GM12878 (cell line): Measurements from ENCODE around the gene RHBG. TPM values are rescaled to one million over a fixed set of nuclear protein-coding genes. Genes with fewer than 3 reads are reported as not detected.

Experiments
- ATAC-seq: fragments of 200-7000 bp; cut with Tn5 transposase; 3 replicates; pipeline ENCODE4 v1.9.1; 2020; ENCODE audit warnings: mild to moderate bottlenecking, moderate library complexity
- BruUV-seq: library from RNA; stranded (reverse); fragments of 400-500 nt; replicated peaks from 2 replicates; lab custom pipeline; 2021; lab: Mats Ljungman, UMichigan
- CTCF ChIA-PET: fragments of 300-600 bp; sonication (Branson Sonifier 250); formaldehyde crosslinking; extraction: SDS; loops from one replicate; lab custom pipeline; 2021; ENCODE audit warnings: inconsistent platforms; lab: Yijun Ruan, JAX
- POLR2A ChIA-PET: fragments of 350-600 bp; formaldehyde crosslinking; extraction: SDS; loops from one replicate; lab custom pipeline; 2021; ENCODE audit warnings: inconsistent platforms; lab: Charles Lee
- RAD21 ChIA-PET: fragments of 300-600 bp; sonication (Branson Sonifier 250); formaldehyde crosslinking; loops from one replicate; lab custom pipeline; 2023; ENCODE audit warnings: antibody characterized with exemption; ENCODE audit not compliant: unreplicated experiment; lab: Charles Lee
- SMC1A ChIA-PET: fragments of 300-600 bp; sonication (Branson Sonifier 250); formaldehyde crosslinking; loops from one replicate; lab custom pipeline; 2023; ENCODE audit not compliant: unreplicated experiment, uncharacterized antibody; lab: Charles Lee
- DNase-seq: peaks from one replicate; pipeline ENCODE4 v3.0.0-alpha.2; 2011; ENCODE audit warnings: low read depth, low spot score
- FAIRE-seq: peaks from 3 replicates; lab custom pipeline; 2011; peaks lifted over from hg19 to GRCh38; lab: Jason Lieb, UNC
- H2AFZ ChIP-seq: 2 replicates; pipeline ENCODE4 v1.6.0; 2011; ENCODE audit warnings: low read depth, low read length, control low read depth; ENCODE audit not compliant: control insufficient read depth
- H3K27ac ChIP-seq: 2 replicates; pipeline ENCODE4 v1.5.1; 2011; ENCODE audit warnings: control low read depth; ENCODE audit not compliant: control insufficient read depth, insufficient read depth
- H3K27me3 ChIP-seq, 2 experiments: replicated peaks in 1 of 2; 2 replicates each; pipeline versions ENCODE4 v1.6.0 to v1.6.1; 2011; ENCODE audit warnings: low read length in 1 of 2; ENCODE audit not compliant: control insufficient read depth in 2 of 2, insufficient read depth in 2 of 2
- H3K36me3 ChIP-seq, 2 experiments: 2 replicates each; pipeline ENCODE4 v1.5.1; 2011; ENCODE audit warnings: low read length in 1 of 2; ENCODE audit not compliant: control insufficient read depth in 2 of 2, insufficient read depth in 2 of 2
- H3K4me1 ChIP-seq: 2 replicates; pipeline ENCODE4 v1.6.1; 2011; ENCODE audit warnings: mild to moderate bottlenecking, low read length, moderate library complexity, mixed read lengths; ENCODE audit not compliant: control insufficient read depth, insufficient read depth
- H3K4me2 ChIP-seq: 2 replicates; pipeline ENCODE4 v1.6.0; 2011; ENCODE audit warnings: control low read depth; ENCODE audit not compliant: control insufficient read depth, insufficient read depth
- H3K4me3 ChIP-seq: fragments of 200-600 bp; sonication (generic); 2 replicates; pipeline ENCODE4 v1.5.1; 2016
- H3K79me2 ChIP-seq: 2 replicates; pipeline ENCODE4 v1.6.0; 2011; ENCODE audit warnings: low read length; ENCODE audit not compliant: control insufficient read depth, insufficient read depth
- H3K9ac ChIP-seq: 2 replicates; pipeline ENCODE4 v1.8.0; 2011; ENCODE audit warnings: low read length, control low read depth, mixed read lengths; ENCODE audit not compliant: control insufficient read depth, insufficient read depth
- H3K9me3 ChIP-seq: replicated peaks from 3 replicates; pipeline ENCODE4 v1.5.1; 2011; ENCODE audit warnings: mild to moderate bottlenecking, low read length; ENCODE audit not compliant: control insufficient read depth, insufficient read depth
- H4K20me1 ChIP-seq: 2 replicates; pipeline ENCODE4 v1.6.0; 2011; ENCODE audit not compliant: control insufficient read depth, insufficient read depth
- CHD4 ChIP-seq: fragments of 200-600 bp; sonication (generic); IDR thresholded peaks from 2 replicates; pipeline ENCODE4 v1.6.1; 2016; ENCODE audit warnings: mild to moderate bottlenecking
- CREB1 ChIP-seq: IDR thresholded peaks from 2 replicates; pipeline ENCODE4 v1.6.1; 2012; ENCODE audit warnings: low read depth, mild to moderate bottlenecking, inconsistent platforms
- CREM ChIP-seq: IDR thresholded peaks from 2 replicates; pipeline ENCODE4 v1.6.1; 2014; ENCODE audit warnings: antibody characterized with exemption, low read depth
- KAT2A ChIP-seq: conservative IDR thresholded peaks from 2 replicates; pipeline ENCODE4 v1.6.1; 2011; ENCODE audit warnings: low read depth, low read length; ENCODE audit not compliant: control insufficient read depth
- NFIC ChIP-seq: IDR thresholded peaks from 2 replicates; pipeline ENCODE4 v1.6.1; 2012; ENCODE audit warnings: low read depth, mild to moderate bottlenecking, inconsistent platforms, low read length, moderate library complexity
- NR2C1 ChIP-seq: fragments of 450-650 bp; IDR thresholded peaks from 2 replicates; pipeline ENCODE4 v1.6.1; 2017; ENCODE audit warnings: antibody characterized with exemption, mild to moderate bottlenecking, moderate library complexity
- PBX3 ChIP-seq: IDR thresholded peaks from 2 replicates; pipeline ENCODE4 v1.6.1; 2011; ENCODE audit warnings: mild to moderate bottlenecking, low read depth, low read length, moderate library complexity; ENCODE audit not compliant: insufficient replicate concordance
- RCOR1 ChIP-seq: conservative IDR thresholded peaks from 2 replicates; pipeline ENCODE4 v1.6.1; 2012; ENCODE audit warnings: low read depth, low read length, improper control_type of control experiment
- RFX5 ChIP-seq: IDR thresholded peaks from 2 replicates; pipeline ENCODE4 v1.6.1; 2011; ENCODE audit warnings: low read depth, low read length, improper control_type of control experiment
- ZNF592 ChIP-seq: fragments of 450-650 bp; IDR thresholded peaks from 2 replicates; pipeline ENCODE4 v1.6.1; 2017; ENCODE audit warnings: mild to moderate bottlenecking, moderate library complexity
- WGBS: methylation state at CpG from one replicate; pipeline ENCODE4 v1.1.6; 2016; ENCODE audit warnings: low lambda C conversion rate; ENCODE audit not compliant: insufficient replicate concordance, insufficient coverage; ENCODE audit errors: missing lambda C conversion rate; 5-methylcytosine and 5-hydroxymethylcytosine counted together
- in situ Hi-C: fragments of 300-500 bp; cut with MboI; formaldehyde crosslinking; loops from 9 replicates; pipeline ENCODE4 v1.14.3; 2018; ENCODE audit warnings: mixed read lengths
- intact Hi-C: fragments of 100-400 bp; cut with micrococcal nuclease; formaldehyde crosslinking; loops from one replicate; pipeline ENCODE4 v1.14.2; 2022; ENCODE audit not compliant: unreplicated experiment
- polyA plus RNA-seq, 11 experiments: library from polyadenylated mRNA; depleted of rRNA in 4 of 11; unstranded in 6 of 11; stranded (reverse) in 5 of 11; fragments of >200 nt; fragmentation: Nextera tagmentation in 4 of 11; fragmentation: Illumina TruSeq in 1 of 11; extraction: Ambion mirVana in 4 of 11; extraction: Trizol in 1 of 11; gene quantifications; 1 replicate in 1 of 11; 2 replicates in 10 of 11; pipeline versions ENCODE4 v1.2.1 to v1.2.3, GENCODE V29; 2011 to 2016; ENCODE audit warnings: inconsistent platforms in 2 of 11, missing spikeins in 2 of 11, low read depth in 1 of 11
- total RNA-seq, 4 experiments: library from RNA; depleted of rRNA in 3 of 4; stranded (reverse); fragments of >200 nt in 3 of 4; fragmentation: Illumina TruSeq in 1 of 4; extraction: Trizol in 1 of 4; gene quantifications; 2 replicates each; pipeline versions ENCODE4 v1.2.1 to v1.2.3, GENCODE V29; 2013 to 2021
- TF ChIP-seq, protein P1 (sequence below): fragments of 450-650 bp; IDR thresholded peaks from 2 replicates; pipeline ENCODE4 v1.6.1; 2016; ENCODE audit warnings: mild to moderate bottlenecking
- TF ChIP-seq, protein P2 (sequence below): fragments of 450-650 bp; IDR thresholded peaks from 2 replicates; pipeline ENCODE4 v1.6.1; 2017; ENCODE audit warnings: mild to moderate bottlenecking

The RHBG gene
- total and polyA plus RNA-seq, 10 of the 15 experiments (the other 5 are each of a cell fraction or from before 2014, with no cell fraction given) = not detected

GRCh38 chr1:156368889-156369684, at the start of gene RHBG (continued):
- TF ChIP-seq, protein P1, sequence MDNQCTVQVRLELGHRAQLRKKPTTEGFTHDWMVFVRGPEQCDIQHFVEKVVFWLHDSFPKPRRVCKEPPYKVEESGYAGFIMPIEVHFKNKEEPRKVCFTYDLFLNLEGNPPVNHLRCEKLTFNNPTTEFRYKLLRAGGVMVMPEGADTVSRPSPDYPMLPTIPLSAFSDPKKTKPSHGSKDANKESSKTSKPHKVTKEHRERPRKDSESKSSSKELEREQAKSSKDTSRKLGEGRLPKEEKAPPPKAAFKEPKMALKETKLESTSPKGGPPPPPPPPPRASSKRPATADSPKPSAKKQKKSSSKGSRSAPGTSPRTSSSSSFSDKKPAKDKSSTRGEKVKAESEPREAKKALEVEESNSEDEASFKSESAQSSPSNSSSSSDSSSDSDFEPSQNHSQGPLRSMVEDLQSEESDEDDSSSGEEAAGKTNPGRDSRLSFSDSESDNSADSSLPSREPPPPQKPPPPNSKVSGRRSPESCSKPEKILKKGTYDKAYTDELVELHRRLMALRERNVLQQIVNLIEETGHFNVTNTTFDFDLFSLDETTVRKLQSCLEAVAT = no peak

DNA sequence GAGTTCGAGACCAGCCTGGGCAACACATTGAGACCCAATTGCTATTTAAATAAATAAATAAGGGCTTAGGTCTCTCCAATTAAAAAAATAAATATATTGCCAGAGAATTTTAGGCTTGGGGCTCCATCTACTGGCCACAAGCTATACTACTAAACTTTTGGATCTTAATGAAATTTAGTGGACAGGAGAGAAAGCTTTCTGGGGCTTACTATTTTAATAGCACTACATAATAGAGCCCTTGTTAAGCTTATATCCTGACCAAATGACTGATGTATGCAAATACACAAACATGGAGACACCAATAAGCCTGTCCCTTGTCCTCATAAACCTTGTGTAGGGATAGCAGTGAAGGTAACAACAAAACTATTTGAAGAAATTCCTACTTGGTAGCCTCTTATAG, 49.3 kb upstream of the RHBG start:
- no peaks in the 10 kb centered on the region for H3K79me2 ChIP-seq
- in situ Hi-C loops (loop anchor here (5.0 kb wide), 1 partner anchor 177 kb away; no protein-coding TSS in a partner anchor), intact Hi-C loops (loop anchor here (5.0 kb wide), 2 partner anchors 172 to 222 kb away; no protein-coding TSS in a partner anchor)
- SMC1A ChIA-PET = interaction anchor here (0.6 to 7.2 kb wide), 15 partner anchors 17 to 253 kb away, joined by 3 to 39 read pairs (median 3); partner anchors contain the start of gene SMG5
- no peak for ATAC-seq
- CTCF ChIA-PET = interaction anchor here (0.6 to 5.2 kb wide), 44 partner anchors 10 to 330 kb away, joined by 3 to 58 read pairs (median 6); partner anchors contain the start of genes CCT3, PMF1, SMG5 and TMEM79
- H3K27ac ChIP-seq = no peak overlapping the region
- H3K4me1 ChIP-seq = no peaks in the 10 kb centered on the region
- no peak for FAIRE-seq
- H3K9ac ChIP-seq = no peak overlapping the region
- no peaks in the 10 kb centered on the region for H4K20me1 ChIP-seq
- H3K36me3 ChIP-seq = peaks cover 29 to 42% of the 10 kb centered on the region in 2 experiments
- no peak overlapping the region for H3K4me3 ChIP-seq
- no TSS peak for BruUV-seq
- POLR2A ChIA-PET = interaction anchor here (0.8 to 1.4 kb wide), 3 partner anchors 13 to 170 kb away, joined by 3 to 6 read pairs (median 3); no protein-coding TSS in a partner anchor
- no peak overlapping the region for H3K4me2 ChIP-seq
- no peaks in the 10 kb centered on the region for H3K9me3 ChIP-seq
- WGBS = 93% methylated on average over 1 of the region's 1 CpG
- no peak for DNase-seq
- RAD21 ChIA-PET = interaction anchor here (0.7 to 4.4 kb wide), 14 partner anchors 14 to 413 kb away, joined by 3 to 30 read pairs (median 4); partner anchors contain the start of genes PMF1 and SMG5
- no peak overlapping the region for H2AFZ ChIP-seq
- no peaks in the 10 kb centered on the region for H3K27me3 ChIP-seq
- TF ChIP-seq, protein P2, sequence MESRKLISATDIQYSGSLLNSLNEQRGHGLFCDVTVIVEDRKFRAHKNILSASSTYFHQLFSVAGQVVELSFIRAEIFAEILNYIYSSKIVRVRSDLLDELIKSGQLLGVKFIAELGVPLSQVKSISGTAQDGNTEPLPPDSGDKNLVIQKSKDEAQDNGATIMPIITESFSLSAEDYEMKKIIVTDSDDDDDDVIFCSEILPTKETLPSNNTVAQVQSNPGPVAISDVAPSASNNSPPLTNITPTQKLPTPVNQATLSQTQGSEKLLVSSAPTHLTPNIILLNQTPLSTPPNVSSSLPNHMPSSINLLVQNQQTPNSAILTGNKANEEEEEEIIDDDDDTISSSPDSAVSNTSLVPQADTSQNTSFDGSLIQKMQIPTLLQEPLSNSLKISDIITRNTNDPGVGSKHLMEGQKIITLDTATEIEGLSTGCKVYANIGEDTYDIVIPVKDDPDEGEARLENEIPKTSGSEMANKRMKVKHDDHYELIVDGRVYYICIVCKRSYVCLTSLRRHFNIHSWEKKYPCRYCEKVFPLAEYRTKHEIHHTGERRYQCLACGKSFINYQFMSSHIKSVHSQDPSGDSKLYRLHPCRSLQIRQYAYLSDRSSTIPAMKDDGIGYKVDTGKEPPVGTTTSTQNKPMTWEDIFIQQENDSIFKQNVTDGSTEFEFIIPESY = no peak
- no peak for TF ChIP-seq ZNF592
- no peak for TF ChIP-seq CREB1
- TF ChIP-seq CHD4 = no peak
- TF ChIP-seq NFIC = no peak
- no peak for TF ChIP-seq KAT2A
- TF ChIP-seq CREM = no peak
- TF ChIP-seq RFX5 = no peak
- TF ChIP-seq PBX3 = no peak
- no peak for TF ChIP-seq NR2C1
- no peak for TF ChIP-seq RCOR1
